Activated B cell treated with CpG ODN at 0.5 μM for 24 hours (primary cell): Measurements from ENCODE around the gene ZBTB18. TPM values are rescaled to one million over a fixed set of nuclear protein-coding genes. Genes with fewer than 3 reads are reported as not detected.

Experiments used
- ATAC-seq: fragments of 200-7000 bp; cut with Tn5 transposase; one replicate; pipeline ENCODE4 v1.10.0; 2021; ENCODE audit warnings: low read depth, mild to moderate bottlenecking, moderate library complexity
- CTCF ChIA-PET: fragments of 350-600 bp; sonication (Branson Sonifier 250); formaldehyde crosslinking; loops from one replicate; lab custom pipeline; 2021; ENCODE audit warnings: antibody characterized with exemption; lab: Charles Lee
- POLR2A ChIA-PET: fragments of 350-600 bp; sonication (Branson Sonifier 250); formaldehyde crosslinking; loops from one replicate; lab custom pipeline; 2021; ENCODE audit warnings: antibody characterized with exemption; lab: Charles Lee
- DNase-seq: peaks from one replicate; pipeline ENCODE4 v3.0.0; 2022
- H3K27ac Mint-ChIP-seq: one replicate; pipeline ENCODE4 v1.8.0; 2020; ENCODE audit warnings: mixed read lengths
- H3K27me3 Mint-ChIP-seq: one replicate; pipeline ENCODE4 v1.8.0; 2021; ENCODE audit warnings: mixed read lengths
- H3K36me3 Mint-ChIP-seq: one replicate; pipeline ENCODE4 v1.8.0; 2021; ENCODE audit warnings: low read depth, mixed read lengths
- H3K4me1 Mint-ChIP-seq: one replicate; pipeline ENCODE4 v1.8.0; 2021; ENCODE audit warnings: mixed read lengths
- H3K4me3 Mint-ChIP-seq: one replicate; pipeline ENCODE4 v1.8.0; 2020; ENCODE audit warnings: mild to moderate bottlenecking, mixed read lengths
- H3K9me3 Mint-ChIP-seq: one replicate; pipeline ENCODE4 v1.8.0; 2020; ENCODE audit warnings: mixed read lengths
- CTCF ChIP-seq: fragments of 200-600 bp; IDR thresholded peaks from one replicate; pipeline ENCODE4 v1.8.0; 2022; ENCODE audit warnings: antibody characterized with exemption, mild to moderate bottlenecking
- intact Hi-C: fragments of 100-400 bp; cut with micrococcal nuclease; formaldehyde crosslinking; loops from one replicate; pipeline ENCODE4 v1.15.1; 2024
- total RNA-seq: library from RNA; stranded (reverse); gene quantifications from 2 replicates; pipeline ENCODE4 v1.2.3, GENCODE V29; 2022

ZBTB18 gene
- total RNA-seq, 1 donor from 2014 or later = 46.7 TPM

- Mint-ChIP-seq H3K27me3 (no peaks in the 10 kb centered on the region), H3K9me3 (no peaks in the 10 kb centered on the region), H3K36me3 (peaks cover 20% of the 10 kb centered on the region), H3K27ac (no peak overlapping the region), H3K4me1 (peaks cover 17% of the 10 kb centered on the region), H3K4me3 (no peak overlapping the region)
- no peak for ATAC-seq
- ChIA-PET CTCF (no interaction called here), POLR2A (interaction anchor here (0.9 kb wide), 1 partner anchor 13 kb away, joined by 4 read pairs; no protein-coding TSS in a partner anchor)
- intact Hi-C loops = loop anchor here (1.0 kb wide), 1 partner anchor 10 kb away; no protein-coding TSS in a partner anchor
- no peak for TF ChIP-seq CTCF
- DNase-seq = no peak
Measured at GRCh38 chr1:244060686-244061085, 9.6 kb downstream of the ZBTB18 start.

GRCh38 chr1:244062156-244062725 lies 11.2 kb downstream of the ZBTB18 start:
- Mint-ChIP-seq H3K27me3 (no peaks in the 10 kb centered on the region), H3K9me3 (no peaks in the 10 kb centered on the region), H3K4me1 (peaks cover 8% of the 10 kb centered on the region), H3K27ac (no peak overlapping the region), H3K36me3 (peaks cover 8% of the 10 kb centered on the region), H3K4me3 (no peak overlapping the region)
- ChIA-PET POLR2A (interaction anchor here (0.8 kb wide), 1 partner anchor 9 kb away, joined by 3 read pairs; no protein-coding TSS in a partner anchor), CTCF (no interaction called here)
- intact Hi-C loops = loop anchor here (1.0 kb wide), 1 partner anchor 13 kb away; no protein-coding TSS in a partner anchor
- ATAC-seq = no peak
- no peak for DNase-seq
- TF ChIP-seq CTCF = no peak

GRCh38 chr1:244063498-244063897 lies 12.4 kb downstream of the ZBTB18 start:
- intact Hi-C loops = no loop called here
- TF ChIP-seq CTCF = no peak
- no peaks in the 10 kb centered on the region for H3K36me3 Mint-ChIP-seq
- H3K4me1 Mint-ChIP-seq = peaks cover under 1% of the 10 kb centered on the region
- H3K9me3 Mint-ChIP-seq = no peaks in the 10 kb centered on the region
- H3K27me3 Mint-ChIP-seq = no peaks in the 10 kb centered on the region
- ATAC-seq (no peak), DNase-seq (no peak)
- ChIA-PET CTCF (no interaction called here), POLR2A (no interaction called here)
- H3K27ac Mint-ChIP-seq = no peak overlapping the region
- no peak overlapping the region for H3K4me3 Mint-ChIP-seq

GRCh38 chr1:244064621-244065020 lies 13.5 kb downstream of the ZBTB18 start:
- POLR2A ChIA-PET = no interaction called here
- Mint-ChIP-seq H3K9me3 (no peaks in the 10 kb centered on the region), H3K4me1 (peaks cover 9% of the 10 kb centered on the region), H3K27me3 (no peaks in the 10 kb centered on the region), H3K27ac (no peak overlapping the region), H3K36me3 (no peaks in the 10 kb centered on the region), H3K4me3 (no peak overlapping the region)
- DNase-seq (no peak), ATAC-seq (no peak)
- CTCF ChIA-PET = no interaction called here
- intact Hi-C loops = no loop called here
- TF ChIP-seq CTCF = no peak

- intact Hi-C loops = no loop called here
- DNase-seq = no peak
- ATAC-seq = no peak
- no peaks in the 10 kb centered on the region for H3K27me3 Mint-ChIP-seq
- H3K27ac Mint-ChIP-seq = no peak overlapping the region
- peaks cover 9% of the 10 kb centered on the region for H3K4me1 Mint-ChIP-seq
- H3K9me3 Mint-ChIP-seq = no peaks in the 10 kb centered on the region
- no peak overlapping the region for H3K4me3 Mint-ChIP-seq
- no peak for TF ChIP-seq CTCF
- ChIA-PET POLR2A (interaction anchor here (0.7 kb wide), 2 partner anchors 88 to 235 kb away, joined by 3 to 6 read pairs; no protein-coding TSS in a partner anchor), CTCF (no interaction called here)
- no peaks in the 10 kb centered on the region for H3K36me3 Mint-ChIP-seq
Measured at GRCh38 chr1:244065063-244065793, 14.1 kb downstream of the ZBTB18 start.
